Measurements from ENCODE around the gene MST1R. TPM values are rescaled to one million over a fixed set of nuclear protein-coding genes. Genes with fewer than 3 reads are reported as not detected.

MST1R gene
- total and polyA plus RNA-seq, 3 experiments from 2014 or later, result 0.83 to 1.2 TPM; not detected in 1

DNA sequence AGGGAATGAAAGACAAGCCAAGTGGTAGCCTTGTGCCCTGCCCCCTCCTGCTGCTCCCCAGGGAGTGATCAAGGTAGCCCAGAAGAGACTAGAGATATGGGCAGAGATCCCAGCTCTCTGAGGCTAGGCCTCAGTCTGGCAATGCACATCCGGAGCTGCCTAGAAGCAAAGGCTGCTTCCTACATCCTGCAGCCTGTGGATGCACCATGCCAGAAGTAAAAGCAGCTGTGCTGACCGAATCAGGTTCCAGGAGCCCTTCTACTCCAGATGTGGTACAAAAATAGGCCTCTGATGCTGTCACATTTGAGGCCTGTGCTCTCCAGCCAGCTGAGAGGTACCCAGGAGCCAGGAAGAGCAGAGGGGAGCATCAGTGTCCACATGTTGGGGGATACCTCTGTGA is 63.3 kb downstream of the MST1R start:
- H3K27me3 Mint-ChIP-seq, result peaks cover 0 to 2% of the 10 kb centered on the region in 2 donors
- Histone ChIP-seq H3K27ac (ENCODE audit: low read depth, low read length) (no peak overlapping the region), H3K27me3 (ENCODE audit: insufficient read depth, low read length, poor library complexity, severe bottlenecking) (no peaks in the 10 kb centered on the region), H3K4me3 (ENCODE audit: low read length) (no peak overlapping the region), H3K36me3 (ENCODE audit: insufficient read depth, low read length) (no peaks in the 10 kb centered on the region), H3K9me3 (ENCODE audit: low read length) (no peaks in the 10 kb centered on the region), H3K4me1 (ENCODE audit: insufficient read depth, low read length) (no peaks in the 10 kb centered on the region)
- no peak for DNase-seq
- H3K4me1 Mint-ChIP-seq, result peaks cover 0 to 4% (median 2%) of the 10 kb centered on the region in 3 donors
- ChIA-PET CTCF (interaction anchor here (3.2 to 7.7 kb wide), 3 partner anchors 27 to 300 kb away, joined by 29 to 246 read pairs (median 32); partner anchors contain the start of genes CDHR4, INKA1 and UBA7), POLR2A (interaction anchor here (0.9 kb wide), 1 partner anchor 37 kb away, joined by 3 read pairs; the partner anchor contains the start of gene INKA1)
- H3K9me3 Mint-ChIP-seq, result no peaks in the 10 kb centered on the region
- no peaks in the 10 kb centered on the region for H3K36me3 Mint-ChIP-seq
- H3K27ac Mint-ChIP-seq, result no peak overlapping the region
- H3K4me3 Mint-ChIP-seq, result no peak overlapping the region

DNA sequence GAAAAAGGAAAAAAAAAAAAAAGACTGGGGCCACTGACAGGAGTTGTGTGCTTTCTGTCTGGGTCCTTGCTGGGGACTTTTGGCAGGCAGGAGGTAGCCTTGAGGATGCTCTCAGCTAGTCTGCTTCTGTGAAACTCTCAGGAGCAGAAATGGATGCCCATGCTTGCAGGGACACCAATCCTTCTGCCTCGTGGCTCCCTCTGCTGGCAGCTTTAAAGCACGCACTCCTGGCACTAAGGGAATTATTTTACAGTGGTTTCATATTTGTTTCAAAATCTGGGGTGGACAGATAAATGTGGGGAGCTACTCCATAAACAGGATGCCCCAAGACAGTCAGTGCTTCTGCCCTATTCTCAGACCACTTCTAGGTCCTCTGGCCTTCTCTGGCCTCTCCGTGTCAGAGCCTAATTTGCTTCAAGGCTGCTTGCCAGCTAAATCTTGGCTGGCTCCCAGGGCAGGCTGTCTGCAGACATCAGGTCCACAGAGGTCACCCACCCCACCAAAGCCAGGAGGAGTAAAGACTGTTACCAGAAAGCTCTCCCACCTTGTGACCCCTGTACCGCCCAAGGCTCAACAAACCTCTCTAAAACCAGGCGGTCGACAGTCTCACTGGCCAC is 64.4 kb downstream of the MST1R start:
- H3K36me3 Mint-ChIP-seq, result no peaks in the 10 kb centered on the region
- Histone ChIP-seq H3K27ac (ENCODE audit: low read depth, low read length) (no peak overlapping the region), H3K36me3 (ENCODE audit: insufficient read depth, low read length) (no peaks in the 10 kb centered on the region), H3K4me3 (ENCODE audit: low read length) (no peak overlapping the region), H3K4me1 (ENCODE audit: insufficient read depth, low read length) (no peaks in the 10 kb centered on the region), H3K27me3 (ENCODE audit: insufficient read depth, low read length, poor library complexity, severe bottlenecking) (no peaks in the 10 kb centered on the region), H3K9me3 (ENCODE audit: low read length) (no peaks in the 10 kb centered on the region)
- DNase-seq, result peak; percentile 67 to 88 (median 72)
- POLR2A ChIA-PET, result interaction anchor here (0.9 to 2.0 kb wide), 2 partner anchors 33 to 36 kb away, joined by 4 to 41 read pairs; partner anchors contain the start of gene INKA1
- H3K27me3 Mint-ChIP-seq, result peaks cover 0 to 2% of the 10 kb centered on the region in 2 donors
- H3K27ac Mint-ChIP-seq, result no peak overlapping the region
- CTCF ChIA-PET, result interaction anchor here (0.7 to 7.7 kb wide), 26 partner anchors 8 to 303 kb away, joined by 3 to 246 read pairs (median 5); partner anchors contain the start of genes AMIGO3, CDHR4, GMPPB and INKA1
- no peaks in the 10 kb centered on the region for H3K9me3 Mint-ChIP-seq
- H3K4me3 Mint-ChIP-seq, result no peak overlapping the region
- peaks cover 0 to 4% (median 2%) of the 10 kb centered on the region in 3 donors for H3K4me1 Mint-ChIP-seq

Other genes with a start within 250 kb of the MST1R start
- gene APEH, start 229.5 kb downstream of the MST1R start, total RNA-seq, result 100 to 1,000 TPM; 190 to 194 TPM
- 119 TPM for gene APEH, start 229.5 kb downstream of the MST1R start, polyA plus RNA-seq
- gene MST1, start 214.4 kb downstream of the MST1R start, total RNA-seq, result 1 to 10 TPM; 6.0 to 8.5 TPM
- gene MST1, start 214.4 kb downstream of the MST1R start, polyA plus RNA-seq, result 0.31 TPM
- gene RNF123, start 214.3 kb downstream of the MST1R start, total RNA-seq, result 10 to 100 TPM; 38.8 to 43.7 TPM
- 20.7 TPM for gene RNF123, start 214.3 kb downstream of the MST1R start, polyA plus RNA-seq
- gene AMIGO3, start 184.2 kb downstream of the MST1R start, total RNA-seq, result under 1 TPM; 0.15 to 0.31 TPM
- 1.5 TPM for gene AMIGO3, start 184.2 kb downstream of the MST1R start, polyA plus RNA-seq
- 10 to 100 TPM; 52.6 to 53.8 TPM for gene GMPPB, start 179.9 kb downstream of the MST1R start, total RNA-seq
- 24.6 TPM for gene GMPPB, start 179.9 kb downstream of the MST1R start, polyA plus RNA-seq
- 10 to 100 TPM; 37.1 to 47.5 TPM for gene IP6K1, start 117.3 kb downstream of the MST1R start, total RNA-seq
- 26.1 TPM for gene IP6K1, start 117.3 kb downstream of the MST1R start, polyA plus RNA-seq
- gene CDHR4, start 104.0 kb downstream of the MST1R start, total RNA-seq, result not detected
- not detected for gene CDHR4, start 104.0 kb downstream of the MST1R start, polyA plus RNA-seq
- gene INKA1, start 100.6 kb downstream of the MST1R start, total RNA-seq, result 1 to 10 TPM; 1.1 to 1.7 TPM
- 1.1 TPM for gene INKA1, start 100.6 kb downstream of the MST1R start, polyA plus RNA-seq
- gene UBA7, start 89.9 kb downstream of the MST1R start, total RNA-seq, result 10 to 100 TPM; 57.8 to 58.3 TPM
- gene UBA7, start 89.9 kb downstream of the MST1R start, polyA plus RNA-seq, result 40.7 TPM
- gene TRAIP, start 47.3 kb downstream of the MST1R start, total RNA-seq, result 10 to 100 TPM; 21.9 to 22.9 TPM
- 1.9 TPM for gene TRAIP, start 47.3 kb downstream of the MST1R start, polyA plus RNA-seq
- gene CAMKV, start 34.0 kb downstream of the MST1R start, total RNA-seq, result under 1 TPM; 0.44 to 0.77 TPM
- gene CAMKV, start 34.0 kb downstream of the MST1R start, polyA plus RNA-seq, result not detected
- 10 to 100 TPM; 17.9 to 18.1 TPM for gene MON1A, start 25.9 kb upstream of the MST1R start, total RNA-seq
- gene MON1A, start 25.9 kb upstream of the MST1R start, polyA plus RNA-seq, result 22.4 TPM
- 10 to 100 TPM; 71.6 to 75.8 TPM for gene RBM6, start 36.3 kb upstream of the MST1R start, total RNA-seq
- gene RBM6, start 36.3 kb upstream of the MST1R start, polyA plus RNA-seq, result 53.2 TPM
- 100 to 1,000 TPM; 127 to 136 TPM for gene RBM5, start 185.0 kb upstream of the MST1R start, total RNA-seq
- gene RBM5, start 185.0 kb upstream of the MST1R start, polyA plus RNA-seq, result 36.9 TPM

All from CD8-positive, alpha-beta memory T cell (primary cell).